ENCODE measurements around the gene YDJC. TPM values are rescaled to one million over a fixed set of nuclear protein-coding genes. Genes with fewer than 3 reads are reported as not detected.

The YDJC gene
- total and polyA plus RNA-seq, 9 of the 15 experiments (the other 6 are each of a cell fraction or from before 2014, with no cell fraction given), result 13.5 to 871 (median 164) TPM

- TF ChIP-seq CHD7 (IDR thresholded peaks at IDR 0.05; ENCODE audit: low read depth, low read length), result peak; percentile 60
- no peak for TF ChIP-seq JUN (IDR thresholded peaks at IDR 0.05; ENCODE audit: borderline replicate concordance, low read depth, low read length)
- peak; percentile 87; the same call in 1 of the 2 replicates for TF ChIP-seq JUN (CRISPR knock-in tag; IDR thresholded peaks at IDR 0.05; ENCODE audit: borderline replicate concordance)
- peak; percentile 79 for TF ChIP-seq ZNF121 (CRISPR knock-in tag; conservative IDR thresholded peaks at IDR 0.05)
- 0 out of 2 replicates have a peak, but pooled peaks have one; percentile 19 for TF ChIP-seq CCAR2 (IDR thresholded peaks at IDR 0.05; ENCODE audit: low read depth, low read length)
- peak; percentile 21 for TF ChIP-seq SP2 (IDR thresholded peaks at IDR 0.05; ENCODE audit: extremely low read depth, low read depth, low read length, poor library complexity, severe bottlenecking)
- peak; percentile 80 for TF ChIP-seq ZBTB33 (CRISPR knock-in tag; IDR thresholded peaks at IDR 0.05)
- TF ChIP-seq CBFA2T3 (IDR thresholded peaks at IDR 0.05), result no peak
- TF ChIP-seq TOE1 (IDR thresholded peaks at IDR 0.05; ENCODE audit: borderline replicate concordance), result no peak
- TF ChIP-seq TOE1 (CRISPR knock-in tag; IDR thresholded peaks at IDR 0.05; ENCODE audit: borderline replicate concordance, low read depth), result no peak
- no peak for TF ChIP-seq TBP (optimal IDR thresholded peaks at IDR 0.05; ENCODE audit: low read depth, low read length)
- no peak for TF ChIP-seq POU5F1 (IDR thresholded peaks at IDR 0.05; ENCODE audit: borderline replicate concordance, low read depth, low read length, partially characterized antibody)
- peak; percentile 39 for TF ChIP-seq RBBP5 (IDR thresholded peaks at IDR 0.05; ENCODE audit: borderline replicate concordance, insufficient read depth, low read length, poor library complexity, severe bottlenecking)
- TF ChIP-seq SREBF1 (IDR thresholded peaks at IDR 0.05; ENCODE audit: borderline replicate concordance, low read depth, low read length), result no peak
Observed at GRCh38 chr22:21605887-21606564, 23.8 kb downstream of the YDJC start (continued).

All from K562 (cell line).